ENCODE results near the gene RPS6KA5. TPM values are rescaled to one million over a fixed set of nuclear protein-coding genes. Genes with fewer than 3 reads are reported as not detected.
"Not testable (repeated sequence)": the region's sequence is repeated elsewhere in the genome, so short reads cannot be mapped to it uniquely, and the experiment has no call there.

Gene RPS6KA5
- total RNA-seq, 2 donors from 2014 or later = 5.3 to 9.6 TPM

DNA sequence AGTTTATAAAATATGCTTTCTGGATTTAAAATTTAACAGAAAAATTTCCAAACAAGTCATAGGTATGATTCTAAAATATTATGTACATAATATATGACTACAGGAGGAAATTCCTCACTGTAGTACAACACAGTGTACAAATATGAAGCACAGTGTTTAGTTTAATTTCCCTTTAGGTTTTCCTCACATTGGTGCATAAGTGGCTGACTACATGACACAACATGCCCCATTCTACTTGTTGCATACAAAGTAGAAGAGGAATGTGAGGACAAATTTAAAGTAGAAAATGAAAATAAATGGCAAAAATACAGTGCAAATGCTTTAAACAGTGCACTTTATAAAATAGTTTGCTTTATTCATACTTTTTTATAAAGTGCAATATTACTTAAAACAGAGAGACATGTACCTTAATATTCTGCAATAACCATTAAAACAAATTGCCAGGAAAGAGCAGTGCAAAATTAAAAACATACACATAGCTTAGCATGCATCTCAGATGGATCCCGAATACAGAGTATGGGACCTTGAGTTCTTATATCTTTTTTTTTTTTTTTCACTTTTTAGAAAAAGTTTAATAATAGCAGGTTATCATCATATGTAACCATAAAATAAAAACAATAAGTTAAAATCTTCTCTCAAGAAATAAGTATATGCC lies 189.4 kb downstream of the RPS6KA5 start:
- H3K36me3 ChIP-seq = no peaks in the 10 kb centered on the region
- TF ChIP-seq, protein P1, sequence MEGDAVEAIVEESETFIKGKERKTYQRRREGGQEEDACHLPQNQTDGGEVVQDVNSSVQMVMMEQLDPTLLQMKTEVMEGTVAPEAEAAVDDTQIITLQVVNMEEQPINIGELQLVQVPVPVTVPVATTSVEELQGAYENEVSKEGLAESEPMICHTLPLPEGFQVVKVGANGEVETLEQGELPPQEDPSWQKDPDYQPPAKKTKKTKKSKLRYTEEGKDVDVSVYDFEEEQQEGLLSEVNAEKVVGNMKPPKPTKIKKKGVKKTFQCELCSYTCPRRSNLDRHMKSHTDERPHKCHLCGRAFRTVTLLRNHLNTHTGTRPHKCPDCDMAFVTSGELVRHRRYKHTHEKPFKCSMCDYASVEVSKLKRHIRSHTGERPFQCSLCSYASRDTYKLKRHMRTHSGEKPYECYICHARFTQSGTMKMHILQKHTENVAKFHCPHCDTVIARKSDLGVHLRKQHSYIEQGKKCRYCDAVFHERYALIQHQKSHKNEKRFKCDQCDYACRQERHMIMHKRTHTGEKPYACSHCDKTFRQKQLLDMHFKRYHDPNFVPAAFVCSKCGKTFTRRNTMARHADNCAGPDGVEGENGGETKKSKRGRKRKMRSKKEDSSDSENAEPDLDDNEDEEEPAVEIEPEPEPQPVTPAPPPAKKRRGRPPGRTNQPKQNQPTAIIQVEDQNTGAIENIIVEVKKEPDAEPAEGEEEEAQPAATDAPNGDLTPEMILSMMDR (IDR thresholded peaks at IDR 0.05) = no peak
- peaks cover 0 to 31% of the 10 kb centered on the region in 2 donors for H3K4me1 ChIP-seq
- no peak for DNase-seq (ENCODE audit: low spot score)
- no peak overlapping the region for H3K4me3 ChIP-seq
- no peaks in the 10 kb centered on the region for H3K27me3 ChIP-seq
- H3K27ac ChIP-seq = no peak overlapping the region
- H3K9me3 ChIP-seq = no peaks in the 10 kb centered on the region

DNA sequence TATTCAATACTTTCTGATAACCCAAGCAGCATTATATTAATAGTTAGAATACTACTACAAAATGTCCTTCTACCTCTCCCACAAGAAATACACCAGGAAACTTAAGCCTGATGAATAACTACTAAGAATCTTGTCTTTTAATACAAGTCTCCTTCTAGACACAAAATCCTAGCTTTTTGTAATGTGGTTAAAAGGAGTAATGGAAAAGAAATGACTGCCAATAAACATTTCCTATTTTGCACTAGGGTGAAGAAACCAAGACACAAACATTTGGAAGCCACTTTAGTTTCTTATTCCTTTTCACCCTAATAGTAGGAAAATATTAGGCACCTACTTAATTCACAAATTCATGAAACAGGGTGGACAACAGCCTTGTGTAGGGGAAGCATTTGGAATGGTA lies 192.9 kb downstream of the RPS6KA5 start:
- no peaks in the 10 kb centered on the region for H3K27me3 ChIP-seq
- peaks cover 0 to 20% of the 10 kb centered on the region in 2 donors for H3K4me1 ChIP-seq
- no peaks in the 10 kb centered on the region for H3K36me3 ChIP-seq
- DNase-seq (ENCODE audit: low spot score) = no peak
- H3K27ac ChIP-seq = peak overlapping the region in 1 of 2 donors; percentile 30
- H3K4me3 ChIP-seq = no peak overlapping the region
- TF ChIP-seq, protein P1 (IDR thresholded peaks at IDR 0.05) = no peak
- H3K9me3 ChIP-seq = no peaks in the 10 kb centered on the region

DNA sequence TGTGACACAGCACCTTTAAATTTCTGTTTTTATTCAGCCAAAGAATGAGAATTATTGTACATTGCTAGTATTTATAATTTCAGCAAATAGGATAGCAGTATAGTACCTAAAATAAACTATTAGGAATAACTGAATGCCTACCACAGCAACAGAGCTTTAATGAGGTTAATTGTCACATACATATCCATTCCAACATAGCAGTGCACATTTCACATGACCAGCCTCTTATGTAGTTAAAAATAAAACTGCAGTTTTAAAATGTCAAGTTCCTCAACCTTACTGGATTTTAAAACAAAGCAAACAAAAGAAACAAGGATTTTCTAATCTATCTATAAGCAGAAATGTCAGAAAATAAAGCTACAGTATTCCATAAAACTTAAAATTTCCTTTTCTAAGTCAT lies 193.6 kb downstream of the RPS6KA5 start:
- H3K4me1 ChIP-seq = peaks cover 0 to 14% of the 10 kb centered on the region in 2 donors
- peak overlapping the region; percentile 10 to 30 for H3K27ac ChIP-seq
- TF ChIP-seq, protein P1 (IDR thresholded peaks at IDR 0.05) = no peak
- no peaks in the 10 kb centered on the region for H3K9me3 ChIP-seq
- no peaks in the 10 kb centered on the region for H3K27me3 ChIP-seq
- no peaks in the 10 kb centered on the region for H3K36me3 ChIP-seq
- no peak overlapping the region for H3K4me3 ChIP-seq
- no peak for DNase-seq (ENCODE audit: low spot score)

GRCh38 chr14:90864741-90865140 lies 195.7 kb downstream of the RPS6KA5 start:
- Histone ChIP-seq H3K4me3 (no peak overlapping the region), H3K9me3 (no peaks in the 10 kb centered on the region), H3K36me3 (no peaks in the 10 kb centered on the region), H3K27ac (no peak overlapping the region), H3K27me3 (no peaks in the 10 kb centered on the region), H3K4me1 (no peaks in the 10 kb centered on the region)
- no peak for DNase-seq (ENCODE audit: low spot score)
- TF ChIP-seq, protein P1 (IDR thresholded peaks at IDR 0.05) = no peak

- Histone ChIP-seq H3K4me3 (no peak overlapping the region), H3K4me1 (no peaks in the 10 kb centered on the region), H3K27ac (no peak overlapping the region), H3K36me3 (no peaks in the 10 kb centered on the region), H3K9me3 (no peaks in the 10 kb centered on the region), H3K27me3 (no peaks in the 10 kb centered on the region)
- DNase-seq (ENCODE audit: low spot score) = no peak
- TF ChIP-seq, protein P1 (IDR thresholded peaks at IDR 0.05) = no peak
Observed at GRCh38 chr14:90858511-90858910, 201.9 kb downstream of the RPS6KA5 start.

GRCh38 chr14:90857866-90858265 lies 202.6 kb downstream of the RPS6KA5 start:
- H3K4me3 ChIP-seq = no peak overlapping the region
- TF ChIP-seq, protein P1 (IDR thresholded peaks at IDR 0.05) = no peak
- DNase-seq (ENCODE audit: low spot score) = no peak
- no peak overlapping the region for H3K27ac ChIP-seq
- H3K27me3 ChIP-seq = no peaks in the 10 kb centered on the region
- H3K36me3 ChIP-seq = no peaks in the 10 kb centered on the region
- no peaks in the 10 kb centered on the region for H3K4me1 ChIP-seq
- no peaks in the 10 kb centered on the region for H3K9me3 ChIP-seq

DNA sequence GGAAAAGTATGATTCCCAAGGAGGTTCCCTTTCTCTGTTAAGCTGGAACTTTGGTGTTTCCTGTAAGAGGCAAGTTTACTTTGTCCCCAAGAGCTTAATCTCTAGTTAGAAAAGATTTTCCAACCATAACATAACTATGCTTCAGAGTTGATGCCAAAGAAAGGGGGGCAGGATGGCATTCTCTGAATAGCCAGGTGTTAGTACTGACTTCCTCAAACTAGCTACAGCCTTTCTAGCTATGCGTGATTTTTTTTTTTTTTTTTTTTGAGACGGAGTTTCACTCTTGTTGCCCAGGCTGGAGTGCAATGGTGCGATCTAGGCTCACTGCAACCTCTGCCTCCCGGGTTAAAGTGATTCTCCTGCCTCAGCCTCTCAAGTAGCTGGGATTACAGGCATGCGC lies 204.3 kb downstream of the RPS6KA5 start:
- not testable (repeated sequence) for DNase-seq (ENCODE audit: low spot score); H3K27ac ChIP-seq; H3K36me3 ChIP-seq; H3K4me3 ChIP-seq; H3K27me3 ChIP-seq; H3K4me1 ChIP-seq; H3K9me3 ChIP-seq
